HFF-Myc (cell line): ENCODE results near the gene TAT.
"Not testable (repeated sequence)": the region's sequence is repeated elsewhere in the genome, so short reads cannot be mapped to it uniquely, and the experiment has no call there.

ENCODE experiments used
- DNase-seq: peaks from one replicate; pipeline ENCODE4 v3.0.0-alpha.2; 2011; ENCODE audit warnings: low read depth; ENCODE audit errors: extremely low read depth
- H3K4me3 ChIP-seq: replicated peaks from 2 replicates; pipeline ENCODE4 v1.5.1; 2011; ENCODE audit warnings: low read depth, mild to moderate bottlenecking, control low read depth, low read length
- TF ChIP-seq, protein P1 (sequence below): IDR thresholded peaks from 2 replicates; pipeline ENCODE4 v1.5.1; 2012; ENCODE audit warnings: mild to moderate bottlenecking, low read depth, low read length, control low read depth; ENCODE audit errors: missing control alignments

TAT gene

GRCh38 chr16:71610936-71611871 is 34.3 kb upstream of the TAT start:
- H3K4me3 ChIP-seq, result no peak overlapping the region
- TF ChIP-seq, protein P1, sequence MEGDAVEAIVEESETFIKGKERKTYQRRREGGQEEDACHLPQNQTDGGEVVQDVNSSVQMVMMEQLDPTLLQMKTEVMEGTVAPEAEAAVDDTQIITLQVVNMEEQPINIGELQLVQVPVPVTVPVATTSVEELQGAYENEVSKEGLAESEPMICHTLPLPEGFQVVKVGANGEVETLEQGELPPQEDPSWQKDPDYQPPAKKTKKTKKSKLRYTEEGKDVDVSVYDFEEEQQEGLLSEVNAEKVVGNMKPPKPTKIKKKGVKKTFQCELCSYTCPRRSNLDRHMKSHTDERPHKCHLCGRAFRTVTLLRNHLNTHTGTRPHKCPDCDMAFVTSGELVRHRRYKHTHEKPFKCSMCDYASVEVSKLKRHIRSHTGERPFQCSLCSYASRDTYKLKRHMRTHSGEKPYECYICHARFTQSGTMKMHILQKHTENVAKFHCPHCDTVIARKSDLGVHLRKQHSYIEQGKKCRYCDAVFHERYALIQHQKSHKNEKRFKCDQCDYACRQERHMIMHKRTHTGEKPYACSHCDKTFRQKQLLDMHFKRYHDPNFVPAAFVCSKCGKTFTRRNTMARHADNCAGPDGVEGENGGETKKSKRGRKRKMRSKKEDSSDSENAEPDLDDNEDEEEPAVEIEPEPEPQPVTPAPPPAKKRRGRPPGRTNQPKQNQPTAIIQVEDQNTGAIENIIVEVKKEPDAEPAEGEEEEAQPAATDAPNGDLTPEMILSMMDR, result peak; percentile 87
- peak; percentile 16 for DNase-seq

DNA sequence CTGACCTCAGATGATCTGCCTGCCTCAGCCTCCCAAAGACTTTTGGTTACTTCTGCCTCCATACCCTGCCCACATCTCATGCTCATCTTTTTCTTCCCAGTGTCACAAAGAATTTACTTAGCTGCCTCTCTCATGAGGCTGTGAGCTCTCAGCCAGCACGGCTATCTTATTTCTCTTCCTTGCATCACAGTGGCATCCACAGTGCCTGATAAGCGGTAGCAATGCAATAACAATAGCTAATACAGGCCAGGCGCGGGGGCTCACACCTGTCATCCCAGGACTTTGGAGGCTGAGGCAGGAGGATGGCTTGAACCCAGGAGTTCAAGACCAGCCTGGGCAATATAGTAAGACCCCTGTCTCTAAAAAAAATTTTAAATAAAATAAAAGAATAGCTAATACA is 33.6 kb upstream of the TAT start:
- no peak overlapping the region for H3K4me3 ChIP-seq
- TF ChIP-seq, protein P1, result no peak
- DNase-seq, result no peak

DNA sequence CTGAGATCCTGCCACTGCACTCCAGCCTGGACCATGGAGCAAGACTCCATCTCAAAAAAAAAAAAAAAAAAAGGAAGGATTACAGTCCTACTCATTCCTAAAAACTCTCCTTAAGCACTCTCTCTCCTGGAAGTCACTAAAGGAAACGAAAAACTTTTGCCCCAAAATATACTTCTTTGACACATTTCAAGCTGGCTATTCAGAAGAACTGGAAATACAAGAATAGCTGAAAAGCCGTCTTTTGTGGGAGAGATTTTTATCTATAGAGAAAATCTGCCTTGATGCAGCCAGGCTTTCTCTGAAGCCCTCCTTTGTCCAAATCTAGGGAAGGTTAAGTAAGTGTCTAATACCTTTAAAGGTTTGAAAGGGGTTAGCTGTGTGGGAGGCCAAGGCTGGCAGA is 32.2 kb upstream of the TAT start:
- DNase-seq, result no peak
- H3K4me3 ChIP-seq, result no peak overlapping the region
- TF ChIP-seq, protein P1, result no peak

GRCh38 chr16:71600822-71601221 is 23.9 kb upstream of the TAT start:
- no peak for DNase-seq

GRCh38 chr16:71598426-71598825 is 21.5 kb upstream of the TAT start:
- not testable (repeated sequence) for DNase-seq

More at GRCh38 chr16:71600822-71601221, 23.9 kb upstream of the TAT start:
- TF ChIP-seq, protein P1, result no peak
- H3K4me3 ChIP-seq, result no peak overlapping the region

DNA sequence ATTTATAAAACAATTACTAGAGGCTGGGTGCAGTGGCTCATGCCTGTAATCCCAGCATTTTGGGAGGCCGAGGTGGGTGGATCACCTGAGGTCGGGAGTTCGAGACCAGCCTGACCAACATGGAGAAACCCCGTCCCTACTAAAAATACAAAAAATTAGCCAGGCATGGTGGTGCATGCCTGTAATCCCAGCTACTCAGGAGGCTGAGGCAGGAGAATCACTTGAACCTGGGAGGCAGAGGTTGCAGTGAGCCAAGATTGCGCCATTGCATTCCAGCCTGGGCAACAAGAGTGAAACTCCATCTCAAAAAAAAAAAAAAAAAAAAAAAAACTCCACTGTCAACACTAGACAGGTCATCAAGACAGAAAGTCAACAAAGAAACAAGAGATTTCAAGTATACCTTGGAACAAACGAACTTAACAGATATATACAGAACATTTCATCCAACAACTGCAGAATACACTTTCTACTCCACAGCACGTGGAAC is 18.5 kb upstream of the TAT start:
- not testable (repeated sequence) for H3K4me3 ChIP-seq, DNase-seq

More at GRCh38 chr16:71598426-71598825, 21.5 kb upstream of the TAT start:
- not testable (repeated sequence) for H3K4me3 ChIP-seq

DNA sequence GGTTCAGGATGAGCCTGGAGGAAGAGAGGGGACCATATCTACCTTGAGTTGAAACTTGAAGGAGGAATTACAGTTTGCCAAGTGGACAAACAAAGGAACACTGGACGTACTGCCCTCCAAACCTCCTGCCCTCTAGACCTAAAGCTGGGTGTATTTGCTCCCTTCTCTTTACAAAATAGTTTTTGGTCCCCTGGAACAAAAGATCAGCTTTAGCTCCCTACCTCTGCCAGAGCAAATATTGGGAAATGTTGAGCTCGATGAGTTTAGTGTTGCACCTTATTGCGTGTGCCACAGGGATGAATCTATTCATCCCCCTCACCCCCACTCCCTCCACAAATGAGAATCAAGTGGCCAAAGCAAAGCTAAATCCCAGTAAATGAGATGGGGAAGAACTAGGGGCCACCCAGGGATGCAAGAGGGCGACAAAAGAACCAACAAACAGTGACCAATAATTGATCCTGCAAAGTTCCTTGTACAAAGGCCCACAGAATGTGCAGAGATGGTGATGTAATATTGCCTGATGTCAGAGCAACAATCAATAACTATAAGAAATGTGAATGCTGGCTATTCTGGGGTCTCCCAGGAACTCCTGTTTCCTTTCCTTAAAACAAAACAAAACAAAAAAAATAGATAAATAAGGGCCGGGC is 17.2 kb upstream of the TAT start:
- DNase-seq, result no peak
- H3K4me3 ChIP-seq, result no peak overlapping the region
- TF ChIP-seq, protein P1, result no peak
